OCI-LY1 (cell line): ENCODE results near the gene LSM8.

Source experiments
- CTCF ChIP-seq: fragments of 200-600 bp; sonication (generic), shearing (Covaris generic); IDR thresholded peaks from 2 replicates; pipeline ENCODE4 v1.5.1; 2017; ENCODE audit warnings: mild to moderate bottlenecking, antibody characterized with exemption, low read length, moderate library complexity, mixed read lengths
- EZH2 ChIP-seq: fragments of 200-600 bp; sonication (generic), shearing (Covaris generic); IDR thresholded peaks from 2 replicates; pipeline ENCODE4 v1.8.0; 2017; ENCODE audit warnings: borderline replicate concordance, mixed run types, mild to moderate bottlenecking, antibody characterized with exemption, low read length, moderate library complexity, mixed read lengths

GRCh38 chr7:118194571-118194970, 10.6 kb downstream of the LSM8 start:
- no peak for TF ChIP-seq CTCF
- no peak for TF ChIP-seq EZH2
